GM23338 (cell line): ENCODE data around the gene NKAIN2.
A peak's percentile ranks its signal among the peaks of the same experiment; 100 is the strongest.

Source experiments
- CREB1 ChIP-seq: fragments of 250-450 bp; sonication (Bioruptor Pico); IDR thresholded peaks from 2 replicates; pipeline ENCODE4 v1.5.0; 2020; ENCODE audit warnings: low read depth, mild to moderate bottlenecking, moderate library complexity
- EZH2 ChIP-seq: fragments of 200-600 bp; sonication (generic); IDR thresholded peaks from one replicate; pipeline ENCODE4 v1.8.0; 2017; ENCODE audit warnings: antibody characterized with exemption, mild to moderate bottlenecking, low read depth; ENCODE audit not compliant: unreplicated experiment
- EZH2phosphoT487 ChIP-seq: fragments of 200-600 bp; sonication (generic); IDR thresholded peaks from one replicate; pipeline ENCODE4 v1.8.1; 2018; ENCODE audit warnings: antibody characterized with exemption; ENCODE audit not compliant: unreplicated experiment
- JUNB ChIP-seq: IDR thresholded peaks from one replicate; pipeline ENCODE4 v1.6.1; 2016; ENCODE audit warnings: antibody characterized with exemption; ENCODE audit not compliant: unreplicated experiment
- NANOG ChIP-seq: IDR thresholded peaks from 2 replicates; pipeline ENCODE4 v1.6.1; 2016; ENCODE audit warnings: antibody characterized with exemption, borderline replicate concordance
- POLR2AphosphoS5 ChIP-seq: IDR thresholded peaks from 2 replicates; pipeline ENCODE4 v1.6.1; 2016; ENCODE audit warnings: antibody characterized with exemption, low read depth
- STAT1 ChIP-seq: IDR thresholded peaks from one replicate; pipeline ENCODE4 v1.6.1; 2016; ENCODE audit warnings: antibody characterized with exemption; ENCODE audit not compliant: unreplicated experiment
- ZNF114 ChIP-seq: fragments of 250-450 bp; sonication (Bioruptor Pico); IDR thresholded peaks from 2 replicates; pipeline ENCODE4 v1.5.0; 2020; ENCODE audit warnings: mild to moderate bottlenecking, moderate library complexity
- ZNF331 ChIP-seq: fragments of 250-450 bp; sonication (Bioruptor Pico); IDR thresholded peaks from 2 replicates; pipeline ENCODE4 v1.5.0; 2020; ENCODE audit warnings: low read depth, mild to moderate bottlenecking, moderate library complexity
- TF ChIP-seq, protein P1 (sequence below), 2 experiments: fragments of 200-600 bp in 1 of 2; sonication (generic) in 1 of 2; conservative IDR thresholded peaks; 2 replicates each; pipeline versions ENCODE4 v1.5.1 to v1.6.1; 2016 to 2017; ENCODE audit warnings: antibody characterized with exemption in 2 of 2, low read depth in 2 of 2, mild to moderate bottlenecking in 2 of 2, moderate library complexity in 1 of 2
- TF ChIP-seq, protein P2 (sequence below): IDR thresholded peaks from one replicate; pipeline ENCODE4 v1.6.1; 2018; ENCODE audit warnings: antibody characterized with exemption; ENCODE audit not compliant: unreplicated experiment
- TF ChIP-seq, protein P3 (sequence below): fragments of 250-450 bp; sonication (Bioruptor Pico); IDR thresholded peaks from 2 replicates; pipeline ENCODE4 v1.5.0; 2020; ENCODE audit warnings: mild to moderate bottlenecking, moderate library complexity

DNA sequence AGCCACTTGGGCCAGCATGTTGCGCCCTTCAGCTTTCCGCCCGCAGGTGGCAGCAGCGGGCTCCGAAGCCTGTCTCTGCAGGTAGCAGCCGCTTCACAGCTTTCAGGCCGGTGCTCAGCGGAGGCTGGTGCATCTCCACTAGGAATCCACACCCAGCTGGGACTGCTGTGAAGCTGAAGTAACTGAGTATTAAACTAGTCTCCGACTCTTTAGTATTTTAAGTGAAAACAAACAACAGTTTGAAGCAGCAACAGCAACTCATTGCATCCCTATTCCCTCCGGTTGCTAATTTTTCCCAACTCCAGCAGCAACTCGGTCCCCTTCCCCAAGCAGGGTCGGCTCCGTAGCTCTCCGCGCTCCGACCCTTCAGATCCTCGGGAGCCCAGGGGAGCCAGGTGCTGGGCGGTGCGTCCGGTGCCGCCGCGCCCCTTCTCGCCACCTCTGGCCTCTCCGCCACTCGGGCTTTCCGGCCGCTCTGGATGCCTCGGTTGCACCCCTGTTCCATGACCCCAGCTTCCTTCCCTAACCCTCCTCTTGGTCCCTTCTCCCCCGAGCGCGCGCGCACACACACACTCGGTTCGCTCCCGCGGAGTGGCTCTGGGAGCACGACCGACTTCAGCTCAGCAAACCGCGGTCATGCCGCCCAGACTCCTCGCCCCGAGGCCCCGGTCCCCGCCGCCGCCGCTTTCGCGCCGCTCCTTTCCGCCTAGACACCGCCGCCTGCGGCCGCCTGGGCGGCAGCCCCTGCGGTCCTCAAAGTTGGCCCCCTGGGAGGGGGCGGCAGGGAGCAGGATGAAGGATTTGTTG is 765 bp upstream of the NKAIN2 start:
- TF ChIP-seq, protein P1, sequence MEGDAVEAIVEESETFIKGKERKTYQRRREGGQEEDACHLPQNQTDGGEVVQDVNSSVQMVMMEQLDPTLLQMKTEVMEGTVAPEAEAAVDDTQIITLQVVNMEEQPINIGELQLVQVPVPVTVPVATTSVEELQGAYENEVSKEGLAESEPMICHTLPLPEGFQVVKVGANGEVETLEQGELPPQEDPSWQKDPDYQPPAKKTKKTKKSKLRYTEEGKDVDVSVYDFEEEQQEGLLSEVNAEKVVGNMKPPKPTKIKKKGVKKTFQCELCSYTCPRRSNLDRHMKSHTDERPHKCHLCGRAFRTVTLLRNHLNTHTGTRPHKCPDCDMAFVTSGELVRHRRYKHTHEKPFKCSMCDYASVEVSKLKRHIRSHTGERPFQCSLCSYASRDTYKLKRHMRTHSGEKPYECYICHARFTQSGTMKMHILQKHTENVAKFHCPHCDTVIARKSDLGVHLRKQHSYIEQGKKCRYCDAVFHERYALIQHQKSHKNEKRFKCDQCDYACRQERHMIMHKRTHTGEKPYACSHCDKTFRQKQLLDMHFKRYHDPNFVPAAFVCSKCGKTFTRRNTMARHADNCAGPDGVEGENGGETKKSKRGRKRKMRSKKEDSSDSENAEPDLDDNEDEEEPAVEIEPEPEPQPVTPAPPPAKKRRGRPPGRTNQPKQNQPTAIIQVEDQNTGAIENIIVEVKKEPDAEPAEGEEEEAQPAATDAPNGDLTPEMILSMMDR (conservative IDR thresholded peaks at IDR 0.05; ENCODE audit: low read depth in 2 of 2): peak; percentile 92 to 96
- TF ChIP-seq NANOG (no peak), POLR2AphosphoS5 (0 out of 2 replicates have a peak, but pooled peaks have one; percentile 21), EZH2 (peak; percentile 31), EZH2phosphoT487 (peak; percentile 68), CREB1 (peak; percentile 13; the same call in 1 of the 2 replicates), JUNB (no peak), STAT1 (no peak), ZNF331 (no peak), ZNF114 (no peak)
- TF ChIP-seq, protein P2, sequence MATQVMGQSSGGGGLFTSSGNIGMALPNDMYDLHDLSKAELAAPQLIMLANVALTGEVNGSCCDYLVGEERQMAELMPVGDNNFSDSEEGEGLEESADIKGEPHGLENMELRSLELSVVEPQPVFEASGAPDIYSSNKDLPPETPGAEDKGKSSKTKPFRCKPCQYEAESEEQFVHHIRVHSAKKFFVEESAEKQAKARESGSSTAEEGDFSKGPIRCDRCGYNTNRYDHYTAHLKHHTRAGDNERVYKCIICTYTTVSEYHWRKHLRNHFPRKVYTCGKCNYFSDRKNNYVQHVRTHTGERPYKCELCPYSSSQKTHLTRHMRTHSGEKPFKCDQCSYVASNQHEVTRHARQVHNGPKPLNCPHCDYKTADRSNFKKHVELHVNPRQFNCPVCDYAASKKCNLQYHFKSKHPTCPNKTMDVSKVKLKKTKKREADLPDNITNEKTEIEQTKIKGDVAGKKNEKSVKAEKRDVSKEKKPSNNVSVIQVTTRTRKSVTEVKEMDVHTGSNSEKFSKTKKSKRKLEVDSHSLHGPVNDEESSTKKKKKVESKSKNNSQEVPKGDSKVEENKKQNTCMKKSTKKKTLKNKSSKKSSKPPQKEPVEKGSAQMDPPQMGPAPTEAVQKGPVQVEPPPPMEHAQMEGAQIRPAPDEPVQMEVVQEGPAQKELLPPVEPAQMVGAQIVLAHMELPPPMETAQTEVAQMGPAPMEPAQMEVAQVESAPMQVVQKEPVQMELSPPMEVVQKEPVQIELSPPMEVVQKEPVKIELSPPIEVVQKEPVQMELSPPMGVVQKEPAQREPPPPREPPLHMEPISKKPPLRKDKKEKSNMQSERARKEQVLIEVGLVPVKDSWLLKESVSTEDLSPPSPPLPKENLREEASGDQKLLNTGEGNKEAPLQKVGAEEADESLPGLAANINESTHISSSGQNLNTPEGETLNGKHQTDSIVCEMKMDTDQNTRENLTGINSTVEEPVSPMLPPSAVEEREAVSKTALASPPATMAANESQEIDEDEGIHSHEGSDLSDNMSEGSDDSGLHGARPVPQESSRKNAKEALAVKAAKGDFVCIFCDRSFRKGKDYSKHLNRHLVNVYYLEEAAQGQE: no peak
- TF ChIP-seq, protein P3, sequence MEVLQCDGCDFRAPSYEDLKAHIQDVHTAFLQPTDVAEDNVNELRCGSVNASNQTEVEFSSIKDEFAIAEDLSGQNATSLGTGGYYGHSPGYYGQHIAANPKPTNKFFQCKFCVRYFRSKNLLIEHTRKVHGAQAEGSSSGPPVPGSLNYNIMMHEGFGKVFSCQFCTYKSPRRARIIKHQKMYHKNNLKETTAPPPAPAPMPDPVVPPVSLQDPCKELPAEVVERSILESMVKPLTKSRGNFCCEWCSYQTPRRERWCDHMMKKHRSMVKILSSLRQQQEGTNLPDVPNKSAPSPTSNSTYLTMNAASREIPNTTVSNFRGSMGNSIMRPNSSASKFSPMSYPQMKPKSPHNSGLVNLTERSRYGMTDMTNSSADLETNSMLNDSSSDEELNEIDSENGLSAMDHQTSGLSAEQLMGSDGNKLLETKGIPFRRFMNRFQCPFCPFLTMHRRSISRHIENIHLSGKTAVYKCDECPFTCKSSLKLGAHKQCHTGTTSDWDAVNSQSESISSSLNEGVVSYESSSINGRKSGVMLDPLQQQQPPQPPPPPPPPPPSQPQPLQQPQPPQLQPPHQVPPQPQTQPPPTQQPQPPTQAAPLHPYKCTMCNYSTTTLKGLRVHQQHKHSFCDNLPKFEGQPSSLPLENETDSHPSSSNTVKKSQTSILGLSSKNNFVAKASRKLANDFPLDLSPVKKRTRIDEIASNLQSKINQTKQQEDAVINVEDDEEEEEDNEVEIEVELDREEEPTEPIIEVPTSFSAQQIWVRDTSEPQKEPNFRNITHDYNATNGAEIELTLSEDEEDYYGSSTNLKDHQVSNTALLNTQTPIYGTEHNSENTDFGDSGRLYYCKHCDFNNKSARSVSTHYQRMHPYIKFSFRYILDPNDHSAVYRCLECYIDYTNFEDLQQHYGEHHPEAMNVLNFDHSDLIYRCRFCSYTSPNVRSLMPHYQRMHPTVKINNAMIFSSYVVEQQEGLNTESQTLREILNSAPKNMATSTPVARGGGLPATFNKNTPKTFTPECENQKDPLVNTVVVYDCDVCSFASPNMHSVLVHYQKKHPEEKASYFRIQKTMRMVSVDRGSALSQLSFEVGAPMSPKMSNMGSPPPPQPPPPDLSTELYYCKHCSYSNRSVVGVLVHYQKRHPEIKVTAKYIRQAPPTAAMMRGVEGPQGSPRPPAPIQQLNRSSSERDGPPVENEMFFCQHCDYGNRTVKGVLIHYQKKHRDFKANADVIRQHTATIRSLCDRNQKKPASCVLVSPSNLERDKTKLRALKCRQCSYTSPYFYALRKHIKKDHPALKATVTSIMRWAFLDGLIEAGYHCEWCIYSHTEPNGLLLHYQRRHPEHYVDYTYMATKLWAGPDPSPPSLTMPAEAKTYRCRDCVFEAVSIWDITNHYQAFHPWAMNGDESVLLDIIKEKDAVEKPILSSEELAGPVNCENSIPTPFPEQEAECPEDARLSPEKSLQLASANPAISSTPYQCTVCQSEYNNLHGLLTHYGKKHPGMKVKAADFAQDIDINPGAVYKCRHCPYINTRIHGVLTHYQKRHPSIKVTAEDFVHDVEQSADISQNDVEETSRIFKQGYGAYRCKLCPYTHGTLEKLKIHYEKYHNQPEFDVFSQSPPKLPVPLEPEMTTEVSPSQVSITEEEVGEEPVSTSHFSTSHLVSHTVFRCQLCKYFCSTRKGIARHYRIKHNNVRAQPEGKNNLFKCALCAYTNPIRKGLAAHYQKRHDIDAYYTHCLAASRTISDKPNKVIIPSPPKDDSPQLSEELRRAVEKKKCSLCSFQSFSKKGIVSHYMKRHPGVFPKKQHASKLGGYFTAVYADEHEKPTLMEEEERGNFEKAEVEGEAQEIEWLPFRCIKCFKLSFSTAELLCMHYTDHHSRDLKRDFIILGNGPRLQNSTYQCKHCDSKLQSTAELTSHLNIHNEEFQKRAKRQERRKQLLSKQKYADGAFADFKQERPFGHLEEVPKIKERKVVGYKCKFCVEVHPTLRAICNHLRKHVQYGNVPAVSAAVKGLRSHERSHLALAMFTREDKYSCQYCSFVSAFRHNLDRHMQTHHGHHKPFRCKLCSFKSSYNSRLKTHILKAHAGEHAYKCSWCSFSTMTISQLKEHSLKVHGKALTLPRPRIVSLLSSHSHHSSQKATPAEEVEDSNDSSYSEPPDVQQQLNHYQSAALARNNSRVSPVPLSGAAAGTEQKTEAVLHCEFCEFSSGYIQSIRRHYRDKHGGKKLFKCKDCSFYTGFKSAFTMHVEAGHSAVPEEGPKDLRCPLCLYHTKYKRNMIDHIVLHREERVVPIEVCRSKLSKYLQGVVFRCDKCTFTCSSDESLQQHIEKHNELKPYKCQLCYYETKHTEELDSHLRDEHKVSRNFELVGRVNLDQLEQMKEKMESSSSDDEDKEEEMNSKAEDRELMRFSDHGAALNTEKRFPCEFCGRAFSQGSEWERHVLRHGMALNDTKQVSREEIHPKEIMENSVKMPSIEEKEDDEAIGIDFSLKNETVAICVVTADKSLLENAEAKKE: no peak
